ENCODE data around the gene KIAA1549. TPM values are rescaled to one million over a fixed set of nuclear protein-coding genes. Genes with fewer than 3 reads are reported as not detected.

Gene KIAA1549
- total RNA-seq, 4 donors from 2014 or later: 0.11 to 2.1 (median 0.28) TPM

GRCh38 chr7:138957753-138958390 is 23.3 kb downstream of the KIAA1549 start:
- TF ChIP-seq CTCF (IDR thresholded peaks at IDR 0.05) (no peak), POLR2A (IDR thresholded peaks at IDR 0.05) (no peak)
- Histone ChIP-seq H3K4me1 (peaks cover 0 to 11% (median 0%) of the 10 kb centered on the region in 3 donors), H3K27ac (no peak overlapping the region), H3K4me3 (no peak overlapping the region), H3K27me3 (no peaks in the 10 kb centered on the region), H3K36me3 (no peaks in the 10 kb centered on the region), H3K9me3 (no peaks in the 10 kb centered on the region)
- DNase-seq: no peak
- 87 to 93% methylated on average over 13 to 15 of the region's 16 CpGs for WGBS, 2 donors
- intact Hi-C loops (cut with DNase I): no loop called here

GRCh38 chr7:138957217-138957616 is 24.0 kb downstream of the KIAA1549 start:
- intact Hi-C loops (cut with DNase I): no loop called here
- H3K9me3 ChIP-seq: no peaks in the 10 kb centered on the region
- H3K27me3 ChIP-seq: no peaks in the 10 kb centered on the region
- H3K4me3 ChIP-seq: no peak overlapping the region
- no peak overlapping the region for H3K27ac ChIP-seq
- peaks cover 0 to 11% (median 0%) of the 10 kb centered on the region in 3 donors for H3K4me1 ChIP-seq
- 77 to 90% methylated on average over 2 to 3 of the region's 3 CpGs for WGBS, 2 donors
- TF ChIP-seq CTCF (IDR thresholded peaks at IDR 0.05): no peak
- no peak for TF ChIP-seq POLR2A (IDR thresholded peaks at IDR 0.05)
- no peak for DNase-seq
- H3K36me3 ChIP-seq: no peaks in the 10 kb centered on the region

GRCh38 chr7:138954545-138955475 is 26.4 kb downstream of the KIAA1549 start:
- intact Hi-C loops (cut with DNase I): no loop called here
- Histone ChIP-seq H3K4me1 (no peaks in the 10 kb centered on the region), H3K27me3 (no peaks in the 10 kb centered on the region), H3K27ac (no peak overlapping the region), H3K9me3 (no peaks in the 10 kb centered on the region), H3K36me3 (no peaks in the 10 kb centered on the region), H3K4me3 (no peak overlapping the region)
- no peak for DNase-seq
- TF ChIP-seq POLR2A (IDR thresholded peaks at IDR 0.05) (no peak), CTCF (IDR thresholded peaks at IDR 0.05) (no peak)
- 73 to 76% methylated on average over 9 to 11 of the region's 14 CpGs for WGBS, 2 donors

GRCh38 chr7:138952791-138953190 is 28.4 kb downstream of the KIAA1549 start:
- H3K27me3 ChIP-seq: no peaks in the 10 kb centered on the region
- H3K9me3 ChIP-seq: no peaks in the 10 kb centered on the region
- WGBS, 2 donors: 85 to 89% methylated on average over 4 to 6 of the region's 6 CpGs
- H3K4me1 ChIP-seq: no peaks in the 10 kb centered on the region
- intact Hi-C loops (cut with DNase I): no loop called here
- no peak overlapping the region for H3K27ac ChIP-seq
- DNase-seq: no peak
- no peak overlapping the region for H3K4me3 ChIP-seq
- H3K36me3 ChIP-seq: no peaks in the 10 kb centered on the region
- no peak for TF ChIP-seq POLR2A (IDR thresholded peaks at IDR 0.05)
- TF ChIP-seq CTCF (IDR thresholded peaks at IDR 0.05): no peak

- no peak overlapping the region for H3K27ac ChIP-seq
- H3K9me3 ChIP-seq: no peaks in the 10 kb centered on the region
- no peaks in the 10 kb centered on the region for H3K4me1 ChIP-seq
- no peaks in the 10 kb centered on the region for H3K27me3 ChIP-seq
- H3K4me3 ChIP-seq: no peak overlapping the region
- 77 to 85% methylated on average over 9 of the region's 9 CpGs for WGBS, 2 donors
- H3K36me3 ChIP-seq: no peaks in the 10 kb centered on the region
- no peak for TF ChIP-seq CTCF (IDR thresholded peaks at IDR 0.05)
- TF ChIP-seq POLR2A (IDR thresholded peaks at IDR 0.05): no peak
- intact Hi-C loops (cut with DNase I): no loop called here
- DNase-seq: no peak
These were observed 29.2 kb downstream of the KIAA1549 start for GRCh38 chr7:138951953-138952352.
